ENCODE data around the gene EHMT1.

Gene EHMT1

DNA sequence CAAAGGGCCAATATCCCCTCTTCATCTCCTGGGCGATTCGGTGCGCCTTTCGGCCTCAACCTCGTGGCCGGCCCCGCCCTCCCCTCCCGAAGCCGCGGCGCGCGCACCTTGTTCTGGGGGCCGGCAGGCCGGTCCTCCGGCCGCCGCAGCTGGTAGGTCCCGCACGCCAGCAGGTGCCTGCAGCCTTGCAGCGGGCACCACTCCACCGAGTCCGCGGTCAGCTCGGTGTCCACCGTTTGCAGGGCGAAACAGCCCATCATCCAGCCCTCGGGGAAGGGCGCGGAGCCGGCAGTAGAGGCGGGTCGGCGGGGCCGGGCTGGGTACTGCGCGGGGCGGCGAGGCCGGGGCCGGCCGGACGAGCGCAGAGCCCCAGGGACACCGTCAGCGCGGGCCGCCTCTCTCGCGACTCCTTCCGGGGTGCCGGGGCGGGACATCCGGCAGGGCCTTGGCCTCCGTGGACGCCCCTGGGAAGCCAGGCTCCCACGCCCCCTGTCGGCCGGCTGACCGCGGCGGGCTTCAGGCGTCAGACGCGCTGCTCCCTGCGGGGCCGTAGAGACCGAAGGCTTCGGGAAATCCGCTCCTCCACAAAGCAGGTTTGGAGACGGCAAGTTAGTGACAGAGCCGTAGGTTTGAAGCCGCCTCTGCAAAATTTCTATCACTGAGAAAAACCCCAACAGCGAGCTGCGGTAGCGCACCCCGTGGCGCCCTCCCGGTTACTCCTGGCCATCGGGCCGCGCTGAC is 40.1 kb upstream of the EHMT1 start, which contains the start of gene DPH7:
DPH7 (minus strand) TSS at position 408 of the 741 bp plus-strand sequence; CDS start at position 260, 148 bp downstream.
- TF ChIP-seq, protein P1, sequence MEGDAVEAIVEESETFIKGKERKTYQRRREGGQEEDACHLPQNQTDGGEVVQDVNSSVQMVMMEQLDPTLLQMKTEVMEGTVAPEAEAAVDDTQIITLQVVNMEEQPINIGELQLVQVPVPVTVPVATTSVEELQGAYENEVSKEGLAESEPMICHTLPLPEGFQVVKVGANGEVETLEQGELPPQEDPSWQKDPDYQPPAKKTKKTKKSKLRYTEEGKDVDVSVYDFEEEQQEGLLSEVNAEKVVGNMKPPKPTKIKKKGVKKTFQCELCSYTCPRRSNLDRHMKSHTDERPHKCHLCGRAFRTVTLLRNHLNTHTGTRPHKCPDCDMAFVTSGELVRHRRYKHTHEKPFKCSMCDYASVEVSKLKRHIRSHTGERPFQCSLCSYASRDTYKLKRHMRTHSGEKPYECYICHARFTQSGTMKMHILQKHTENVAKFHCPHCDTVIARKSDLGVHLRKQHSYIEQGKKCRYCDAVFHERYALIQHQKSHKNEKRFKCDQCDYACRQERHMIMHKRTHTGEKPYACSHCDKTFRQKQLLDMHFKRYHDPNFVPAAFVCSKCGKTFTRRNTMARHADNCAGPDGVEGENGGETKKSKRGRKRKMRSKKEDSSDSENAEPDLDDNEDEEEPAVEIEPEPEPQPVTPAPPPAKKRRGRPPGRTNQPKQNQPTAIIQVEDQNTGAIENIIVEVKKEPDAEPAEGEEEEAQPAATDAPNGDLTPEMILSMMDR (IDR thresholded peaks at IDR 0.05; ENCODE audit: low read depth, low read length, missing control alignments), result peak; percentile 90
- DNase-seq (ENCODE audit: extremely low read depth, low read depth), result peak; percentile 57
- peak within 1 kb of the TSS; percentile 84 for H3K4me3 ChIP-seq (replicated peaks; ENCODE audit: low read depth, low read length)

DNA sequence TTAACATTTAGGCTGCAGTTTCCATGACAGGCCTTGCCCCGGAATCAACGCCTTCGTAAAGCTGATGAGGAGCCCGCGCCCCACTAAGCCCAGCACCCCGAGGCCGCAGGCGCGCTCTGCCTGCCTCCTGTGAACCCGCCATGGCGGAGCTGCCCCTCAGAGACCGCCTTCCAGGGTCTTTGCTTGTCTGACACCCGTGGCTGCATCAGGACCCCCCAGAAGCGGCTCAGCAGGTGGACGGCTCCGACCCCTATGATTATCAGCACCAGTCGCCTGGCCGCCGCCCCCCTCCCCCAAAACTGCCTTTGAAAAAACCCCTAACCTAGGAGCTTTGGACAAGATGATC is 39.6 kb upstream of the EHMT1 start:
- H3K4me3 ChIP-seq (replicated peaks; ENCODE audit: low read depth, low read length), result peak overlapping the region; percentile 84
- TF ChIP-seq, protein P1 (IDR thresholded peaks at IDR 0.05; ENCODE audit: low read depth, low read length, missing control alignments), result no peak
- DNase-seq (ENCODE audit: extremely low read depth, low read depth), result no peak

DNA sequence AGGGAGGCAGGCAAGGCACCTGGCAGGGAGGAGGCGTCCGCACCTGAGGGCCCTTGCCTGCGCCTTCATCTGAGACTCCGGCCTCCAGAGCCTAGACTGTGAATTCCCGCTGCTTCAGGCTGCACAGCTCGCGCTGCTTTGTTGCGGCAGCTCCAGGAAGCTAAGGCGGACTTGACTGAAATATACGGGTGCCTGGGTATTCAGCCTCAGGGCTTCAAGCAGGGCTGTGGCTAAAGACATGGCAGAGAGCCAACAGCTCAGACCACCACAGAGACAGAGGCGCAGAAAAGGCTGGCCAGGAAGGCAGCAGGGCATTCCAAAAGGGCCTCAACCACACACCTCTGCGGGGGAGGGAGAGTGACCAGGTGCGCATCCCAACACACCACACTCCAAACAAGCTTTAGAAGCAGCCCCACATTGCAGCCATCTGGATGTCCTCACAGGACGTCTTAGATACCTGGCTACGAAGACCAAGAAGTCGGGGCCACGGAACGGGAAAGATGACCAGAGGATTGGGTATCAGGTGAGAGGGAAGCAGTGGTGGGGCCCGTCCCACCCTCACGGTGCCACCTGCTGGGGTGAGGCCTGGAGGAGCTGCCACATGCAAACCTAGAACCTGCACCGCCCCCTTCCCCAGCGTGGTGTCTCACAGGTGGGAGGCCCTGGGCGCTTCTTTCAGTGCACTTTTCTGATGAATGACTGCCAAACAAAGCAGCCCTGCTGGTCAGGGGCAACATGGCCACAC is 38.4 kb upstream of the EHMT1 start:
- no peak for DNase-seq (ENCODE audit: extremely low read depth, low read depth)
- H3K4me3 ChIP-seq (replicated peaks; ENCODE audit: low read depth, low read length), result no peak overlapping the region
- TF ChIP-seq, protein P1 (IDR thresholded peaks at IDR 0.05; ENCODE audit: low read depth, low read length, missing control alignments), result no peak

DNA sequence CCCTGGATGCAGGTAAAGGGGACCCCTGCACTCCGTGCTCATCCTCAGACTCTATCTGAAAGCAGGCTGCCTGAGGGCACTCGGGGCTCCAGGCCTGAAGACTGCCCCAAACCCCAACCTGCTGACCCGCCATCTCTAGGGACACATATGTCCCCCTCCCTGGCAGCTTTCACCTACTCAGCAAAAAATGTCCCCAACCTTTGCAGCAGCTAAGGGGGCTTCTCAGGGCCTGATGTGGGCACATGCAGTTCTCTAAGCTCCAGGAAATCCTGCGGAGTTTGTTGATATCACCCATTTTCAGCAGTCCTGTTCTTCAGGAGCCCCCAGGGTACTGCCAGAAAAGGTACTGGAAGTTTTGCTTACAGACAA is 37.9 kb upstream of the EHMT1 start:
- no peak overlapping the region for H3K4me3 ChIP-seq (replicated peaks; ENCODE audit: low read depth, low read length)
- TF ChIP-seq, protein P1 (IDR thresholded peaks at IDR 0.05; ENCODE audit: low read depth, low read length, missing control alignments), result no peak
- DNase-seq (ENCODE audit: extremely low read depth, low read depth), result no peak

DNA sequence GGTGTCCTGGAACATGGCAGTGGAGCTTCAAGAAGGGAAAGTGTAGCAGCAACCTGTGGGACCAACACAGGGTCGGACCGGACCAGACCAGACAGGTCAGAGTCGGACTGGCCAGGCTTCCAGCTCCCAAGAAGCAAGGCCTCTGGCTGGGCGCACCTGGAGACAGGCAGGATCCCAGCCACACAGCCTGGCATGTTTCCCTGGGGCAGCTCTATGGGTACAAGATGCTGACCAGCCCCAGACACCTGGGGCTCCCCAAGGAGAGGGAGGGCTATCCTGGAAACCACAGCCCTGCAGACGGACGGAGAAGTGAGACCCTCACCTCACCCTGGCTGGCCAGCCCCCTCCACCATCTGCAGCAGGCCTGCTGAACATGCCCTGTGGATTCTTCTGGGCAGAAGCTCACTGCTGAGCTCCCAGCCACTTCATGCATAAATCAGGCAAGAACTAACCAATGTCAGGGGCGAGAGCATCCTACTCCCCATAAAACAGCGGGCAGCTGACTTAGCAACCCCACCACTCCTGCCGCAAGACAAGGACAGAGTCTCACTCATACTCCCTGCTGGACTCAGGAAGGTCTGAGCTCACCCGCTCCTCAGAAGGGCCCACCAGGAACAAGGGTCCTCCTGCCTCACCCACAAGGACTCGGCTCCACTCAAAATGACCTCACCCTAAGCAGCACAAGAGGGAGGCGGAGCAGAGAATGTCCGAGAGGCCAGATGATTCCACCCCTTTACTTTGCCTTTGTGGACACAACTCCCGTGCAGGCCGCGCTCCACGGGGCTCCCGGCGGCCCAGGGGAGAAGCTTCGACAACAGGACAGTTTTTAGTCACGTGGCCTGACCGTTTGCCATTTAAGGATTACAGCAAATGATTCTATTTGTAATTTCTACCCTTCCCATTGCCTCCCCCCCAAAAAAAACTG is 37.2 kb upstream of the EHMT1 start:
- H3K4me3 ChIP-seq (replicated peaks; ENCODE audit: low read depth, low read length), result no peak overlapping the region

More for the DNA sequence above, 37.2 kb upstream of the EHMT1 start:
- TF ChIP-seq, protein P1 (IDR thresholded peaks at IDR 0.05; ENCODE audit: low read depth, low read length, missing control alignments), result no peak
- DNase-seq (ENCODE audit: extremely low read depth, low read depth), result no peak

Data from HFF-Myc (cell line).